GM23248 (cell line): ENCODE data around the gene SLC50A1.

Experiments used
- EZH2 ChIP-seq: fragments of 200-600 bp; sonication (generic); IDR thresholded peaks from 2 replicates; pipeline ENCODE4 v1.6.1; 2018; ENCODE audit warnings: antibody characterized with exemption, mild to moderate bottlenecking; ENCODE audit not compliant: insufficient read depth, poor library complexity, severe bottlenecking
- EZH2phosphoT487 ChIP-seq: fragments of 200-600 bp; sonication (generic); IDR thresholded peaks from 2 replicates; pipeline ENCODE4 v1.6.1; 2018; ENCODE audit warnings: antibody characterized with exemption, moderate library complexity, mild to moderate bottlenecking, low read depth; ENCODE audit not compliant: insufficient read depth

DNA sequence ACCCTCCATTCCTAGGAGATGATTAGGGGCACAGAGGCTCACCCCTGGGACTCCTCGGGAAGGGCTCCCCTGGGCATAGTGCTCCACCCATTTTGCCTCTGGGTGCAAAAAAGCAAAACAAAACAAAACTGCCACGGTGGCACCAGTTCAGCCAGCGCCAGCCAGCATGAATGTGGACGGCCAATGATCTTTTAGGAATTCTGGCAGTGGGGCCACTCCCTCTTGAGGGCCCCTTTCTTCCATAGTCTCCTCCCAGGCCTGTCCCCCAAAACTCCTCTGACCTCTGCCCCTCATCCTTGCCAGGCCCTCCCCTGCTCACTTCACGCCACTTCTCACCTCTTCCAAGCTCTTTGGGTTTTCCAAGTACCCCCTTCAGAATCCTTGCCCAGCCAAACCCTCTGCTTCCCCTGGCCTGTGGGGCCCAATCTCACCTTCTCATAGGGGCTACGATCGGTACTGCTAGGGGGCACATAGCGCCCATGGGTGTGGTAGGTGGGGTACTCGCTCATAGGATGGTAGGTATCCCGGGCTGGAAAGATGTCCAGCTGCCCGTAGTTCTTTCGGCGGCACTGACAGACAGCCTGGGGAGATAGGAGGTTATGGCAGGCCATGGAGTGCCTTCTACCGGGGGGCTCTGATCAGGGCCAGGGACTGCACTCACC, 51.3 kb downstream of the SLC50A1 start:
- TF ChIP-seq EZH2: no peak
- TF ChIP-seq EZH2phosphoT487: no peak
